Progenitor cell of endocrine pancreas (in vitro differentiated cells): ENCODE measurements around the gene SCN2A. TPM values are rescaled to one million over a fixed set of nuclear protein-coding genes. Genes with fewer than 3 reads are reported as not detected.

Experiments used
- DNase-seq: peaks from one replicate; pipeline ENCODE4 v3.0.0; 2021; ENCODE audit warnings: low spot score; ENCODE audit not compliant: unreplicated experiment
- H3K27ac Mint-ChIP-seq: 2 replicates; pipeline ENCODE4 v1.8.0; 2021; ENCODE audit warnings: mild to moderate bottlenecking, moderate library complexity, mixed read lengths
- H3K27me3 Mint-ChIP-seq: 2 replicates; pipeline ENCODE4 v1.8.0; 2021; ENCODE audit warnings: mixed read lengths
- H3K36me3 Mint-ChIP-seq: 2 replicates; pipeline ENCODE4 v1.8.0; 2022; ENCODE audit warnings: mixed read lengths; ENCODE audit not compliant: insufficient read depth
- H3K4me1 Mint-ChIP-seq: 2 replicates; pipeline ENCODE4 v1.8.0; 2021; ENCODE audit warnings: low read depth, mixed read lengths
- H3K4me3 Mint-ChIP-seq: 2 replicates; pipeline ENCODE4 v1.8.0; 2021; ENCODE audit warnings: low read depth, mild to moderate bottlenecking, moderate library complexity, mixed read lengths
- H3K9me3 Mint-ChIP-seq: 2 replicates; pipeline ENCODE4 v1.8.0; 2021; ENCODE audit warnings: low read depth, mixed read lengths
- total RNA-seq: library from RNA; stranded (reverse); gene quantifications from 2 replicates; pipeline ENCODE4 v1.2.1, GENCODE V29; 2021
- TF ChIP-seq, protein P1 (sequence below): fragments of 200-600 bp; sonication (generic); IDR thresholded peaks from one replicate; pipeline ENCODE4 v1.5.0; 2021; ENCODE audit warnings: antibody characterized with exemption, mild to moderate bottlenecking; ENCODE audit not compliant: unreplicated experiment

The SCN2A gene
- total RNA-seq, 1 donor from 2014 or later, result 0.86 TPM

DNA sequence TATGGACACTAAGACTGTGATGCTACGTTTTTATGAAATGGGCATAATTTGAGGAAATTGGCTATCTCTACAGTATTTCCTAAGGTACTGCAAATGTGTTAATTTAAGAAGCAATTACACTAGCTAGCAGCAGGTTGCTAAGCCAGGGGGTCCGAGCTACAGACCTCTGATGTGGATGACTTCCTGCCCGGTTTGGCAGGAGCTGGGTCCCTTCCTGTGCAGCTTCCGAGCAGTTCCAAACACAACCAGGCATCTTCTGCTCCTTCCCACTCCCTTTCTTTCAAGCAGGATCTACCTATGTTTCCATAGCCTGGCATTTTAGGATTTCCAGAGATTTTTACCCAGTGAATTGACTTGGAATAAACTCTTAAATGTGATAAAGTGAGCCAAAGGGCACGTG lies 55.7 kb downstream of the SCN2A start:
- TF ChIP-seq, protein P1, sequence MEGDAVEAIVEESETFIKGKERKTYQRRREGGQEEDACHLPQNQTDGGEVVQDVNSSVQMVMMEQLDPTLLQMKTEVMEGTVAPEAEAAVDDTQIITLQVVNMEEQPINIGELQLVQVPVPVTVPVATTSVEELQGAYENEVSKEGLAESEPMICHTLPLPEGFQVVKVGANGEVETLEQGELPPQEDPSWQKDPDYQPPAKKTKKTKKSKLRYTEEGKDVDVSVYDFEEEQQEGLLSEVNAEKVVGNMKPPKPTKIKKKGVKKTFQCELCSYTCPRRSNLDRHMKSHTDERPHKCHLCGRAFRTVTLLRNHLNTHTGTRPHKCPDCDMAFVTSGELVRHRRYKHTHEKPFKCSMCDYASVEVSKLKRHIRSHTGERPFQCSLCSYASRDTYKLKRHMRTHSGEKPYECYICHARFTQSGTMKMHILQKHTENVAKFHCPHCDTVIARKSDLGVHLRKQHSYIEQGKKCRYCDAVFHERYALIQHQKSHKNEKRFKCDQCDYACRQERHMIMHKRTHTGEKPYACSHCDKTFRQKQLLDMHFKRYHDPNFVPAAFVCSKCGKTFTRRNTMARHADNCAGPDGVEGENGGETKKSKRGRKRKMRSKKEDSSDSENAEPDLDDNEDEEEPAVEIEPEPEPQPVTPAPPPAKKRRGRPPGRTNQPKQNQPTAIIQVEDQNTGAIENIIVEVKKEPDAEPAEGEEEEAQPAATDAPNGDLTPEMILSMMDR, result no peak
- Mint-ChIP-seq H3K27me3 (no peaks in the 10 kb centered on the region), H3K4me1 (peaks cover 2% of the 10 kb centered on the region), H3K4me3 (no peak overlapping the region), H3K9me3 (no peaks in the 10 kb centered on the region), H3K36me3 (no peaks in the 10 kb centered on the region), H3K27ac (no peak overlapping the region)
- DNase-seq, result no peak

DNA sequence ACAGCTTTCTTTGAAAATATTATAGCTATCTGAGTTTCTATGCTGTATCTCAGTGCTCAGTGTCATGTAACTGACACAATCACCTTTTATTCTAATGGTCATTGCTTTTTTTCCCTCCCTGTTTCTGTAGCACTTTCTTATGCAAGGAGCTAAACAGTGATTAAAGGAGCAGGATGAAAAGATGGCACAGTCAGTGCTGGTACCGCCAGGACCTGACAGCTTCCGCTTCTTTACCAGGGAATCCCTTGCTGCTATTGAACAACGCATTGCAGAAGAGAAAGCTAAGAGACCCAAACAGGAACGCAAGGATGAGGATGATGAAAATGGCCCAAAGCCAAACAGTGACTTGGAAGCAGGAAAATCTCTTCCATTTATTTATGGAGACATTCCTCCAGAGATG lies 56.4 kb downstream of the SCN2A start:
- TF ChIP-seq, protein P1, result no peak
- Mint-ChIP-seq H3K9me3 (no peaks in the 10 kb centered on the region), H3K36me3 (no peaks in the 10 kb centered on the region), H3K4me3 (no peak overlapping the region), H3K27me3 (no peaks in the 10 kb centered on the region), H3K27ac (no peak overlapping the region), H3K4me1 (peaks cover 2% of the 10 kb centered on the region)
- no peak for DNase-seq

DNA sequence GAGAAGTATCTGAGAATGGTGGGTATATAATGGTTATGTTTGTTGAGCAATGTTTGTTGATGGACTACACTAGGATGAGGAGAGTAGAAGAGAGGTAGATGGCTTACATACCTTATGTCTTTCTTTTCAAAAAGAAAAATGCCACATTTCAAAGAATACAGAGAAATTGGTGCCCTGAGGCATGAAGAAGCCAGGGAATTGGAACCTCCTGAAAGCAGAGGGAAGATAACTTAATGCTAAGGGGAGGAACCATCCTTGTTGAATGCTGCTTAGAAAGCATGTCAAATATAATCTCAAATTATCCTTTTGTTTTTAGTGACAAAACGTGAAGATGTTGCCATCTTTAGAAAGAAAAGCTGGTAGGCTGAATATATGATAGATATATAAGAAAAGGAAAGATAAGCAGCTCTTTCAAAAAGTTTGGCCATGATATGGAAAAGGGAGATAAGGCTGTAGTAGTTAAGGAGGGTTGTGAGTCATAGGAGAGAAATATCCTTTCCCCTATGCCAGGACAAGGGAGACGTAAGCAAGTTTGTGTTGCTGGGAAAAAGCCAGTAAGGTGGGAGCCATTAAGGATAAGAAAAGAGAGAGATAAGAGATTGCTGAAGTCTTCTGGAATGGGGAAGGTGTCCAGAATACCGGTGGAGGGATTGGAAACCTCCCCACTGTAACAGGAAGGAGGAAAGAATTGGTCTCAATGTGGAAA lies 66.3 kb downstream of the SCN2A start:
- TF ChIP-seq, protein P1, result no peak
- H3K36me3 Mint-ChIP-seq, result no peaks in the 10 kb centered on the region
- H3K9me3 Mint-ChIP-seq, result no peaks in the 10 kb centered on the region
- H3K4me3 Mint-ChIP-seq, result no peak overlapping the region
- H3K4me1 Mint-ChIP-seq, result peaks cover 2% of the 10 kb centered on the region
- H3K27me3 Mint-ChIP-seq, result no peaks in the 10 kb centered on the region
- H3K27ac Mint-ChIP-seq, result no peak overlapping the region
- no peak for DNase-seq

DNA sequence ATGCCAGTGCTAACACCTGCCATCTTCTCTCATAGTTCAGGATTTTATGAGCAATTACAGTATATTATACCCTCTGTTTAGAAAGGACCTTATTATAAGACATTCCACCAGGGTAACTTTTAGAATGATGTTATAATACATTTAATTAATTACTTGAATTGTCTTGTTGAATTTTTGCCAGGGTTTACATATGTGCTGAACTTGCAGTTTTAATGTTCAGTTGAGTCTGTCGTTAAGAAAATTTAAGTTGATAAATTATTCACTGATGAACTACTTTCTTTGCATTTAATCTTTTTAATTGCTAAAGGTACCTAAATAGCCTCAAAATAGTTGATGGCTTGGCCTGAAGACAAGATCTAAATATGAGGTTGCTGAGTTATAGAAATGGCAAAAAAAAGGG lies 68.1 kb downstream of the SCN2A start:
- no peak for DNase-seq
- Mint-ChIP-seq H3K27me3 (no peaks in the 10 kb centered on the region), H3K27ac (no peak overlapping the region), H3K4me1 (peaks cover 2% of the 10 kb centered on the region), H3K4me3 (no peak overlapping the region), H3K36me3 (no peaks in the 10 kb centered on the region), H3K9me3 (no peaks in the 10 kb centered on the region)
- TF ChIP-seq, protein P1, result no peak

DNA sequence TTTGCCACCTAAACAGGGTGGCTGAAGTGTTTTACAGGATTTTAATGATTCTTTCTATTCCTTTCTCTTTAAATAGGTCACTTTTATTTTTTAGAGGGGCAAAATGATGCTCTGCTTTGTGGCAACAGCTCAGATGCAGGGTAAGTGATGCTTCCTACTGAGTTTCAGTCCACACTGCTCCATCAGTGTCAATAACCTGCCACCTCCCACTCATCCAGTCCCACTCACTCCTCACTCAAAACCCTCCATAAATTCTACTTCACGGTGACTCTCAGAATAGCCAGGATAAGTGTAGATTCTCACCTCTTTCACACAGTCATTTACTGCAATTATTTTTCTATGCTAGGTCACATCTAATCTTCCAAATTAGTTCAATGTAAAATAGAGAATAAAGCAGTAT lies 72.7 kb downstream of the SCN2A start:
- no peak overlapping the region for H3K27ac Mint-ChIP-seq
- no peak for DNase-seq
- H3K4me3 Mint-ChIP-seq, result no peak overlapping the region
- H3K4me1 Mint-ChIP-seq, result peaks cover 9% of the 10 kb centered on the region
- H3K36me3 Mint-ChIP-seq, result no peaks in the 10 kb centered on the region
- TF ChIP-seq, protein P1, result no peak
- no peaks in the 10 kb centered on the region for H3K27me3 Mint-ChIP-seq
- no peaks in the 10 kb centered on the region for H3K9me3 Mint-ChIP-seq
